LNCaP clone FGC (cell line): Measurements from ENCODE around the gene MRPS6.

ENCODE experiments used
- DNase-seq: peaks from one replicate; pipeline ENCODE4 v3.0.0-alpha.2; 2011; ENCODE audit warnings: low read depth
- H3K4me3 ChIP-seq: 2 replicates; pipeline ENCODE4 v1.5.1; 2011; ENCODE audit warnings: mild to moderate bottlenecking, low read depth, low read length, control low read depth
- CTCF ChIP-seq: IDR thresholded peaks from 2 replicates; pipeline ENCODE4 v1.5.1; 2012; ENCODE audit warnings: mild to moderate bottlenecking; ENCODE audit not compliant: control insufficient read depth, insufficient read depth; ENCODE audit errors: extremely low read depth

MRPS6 gene

DNA sequence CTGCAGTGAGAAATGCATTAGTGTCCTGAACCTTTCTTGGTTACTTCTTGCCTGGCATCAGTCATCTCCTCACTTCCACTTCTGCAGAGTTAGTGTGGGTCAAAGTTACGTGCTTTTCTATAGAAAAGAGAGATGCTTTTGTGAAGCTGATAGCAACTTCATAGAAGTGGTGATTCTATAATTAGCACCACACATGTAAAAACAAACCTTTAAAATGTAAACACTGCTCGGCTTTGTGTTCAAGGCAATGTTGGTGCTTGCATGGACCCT, 57.3 kb downstream of the MRPS6 start:
- no peak for DNase-seq
- TF ChIP-seq CTCF = no peak
- no peak overlapping the region for H3K4me3 ChIP-seq

DNA sequence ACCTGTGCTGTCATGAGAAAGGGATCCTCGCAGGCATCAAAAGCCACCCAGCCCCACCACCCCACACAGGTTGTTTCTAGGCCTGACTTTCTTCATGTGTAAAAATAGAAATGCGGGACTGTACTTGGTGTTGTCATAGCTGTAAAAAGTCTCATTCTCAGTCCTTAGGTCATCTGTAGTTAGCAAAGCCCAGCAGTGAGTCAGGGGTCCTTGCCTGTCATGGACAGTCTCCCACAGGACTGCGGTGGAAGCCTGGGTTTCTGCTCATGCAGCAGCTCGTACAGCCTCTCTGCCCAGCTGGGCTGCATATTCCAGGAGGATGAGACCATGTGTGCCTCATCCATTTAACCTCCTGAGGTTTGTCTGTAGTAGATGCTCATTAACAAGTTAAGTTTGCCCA, 58.2 kb downstream of the MRPS6 start:
- DNase-seq = no peak
- H3K4me3 ChIP-seq = no peak overlapping the region
- no peak for TF ChIP-seq CTCF

DNA sequence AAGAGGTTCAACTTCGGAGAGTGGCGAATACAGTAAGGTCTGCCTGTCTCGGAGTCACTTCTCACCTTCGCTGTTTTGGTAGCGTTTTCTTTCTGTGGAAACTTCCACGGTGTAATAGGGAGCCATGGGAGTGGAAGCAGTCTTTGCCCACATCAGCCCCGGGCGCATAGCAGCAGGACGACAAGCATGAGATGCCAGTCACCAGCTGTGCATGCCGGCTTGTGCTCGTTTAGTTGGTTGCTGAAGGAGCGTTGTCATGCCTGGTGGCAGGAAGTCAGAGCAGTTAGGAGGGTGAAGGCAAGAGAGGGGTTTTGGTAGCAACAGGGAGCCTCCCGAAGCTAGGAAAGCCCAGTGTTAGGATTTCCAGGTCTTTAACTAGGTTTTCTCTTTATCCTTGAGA, 58.8 kb downstream of the MRPS6 start:
- no peak for DNase-seq
- no peak for TF ChIP-seq CTCF
- H3K4me3 ChIP-seq = no peak overlapping the region

GRCh38 chr21:34132926-34133325, 59.5 kb downstream of the MRPS6 start:
- no peak for TF ChIP-seq CTCF
- DNase-seq = no peak

DNA sequence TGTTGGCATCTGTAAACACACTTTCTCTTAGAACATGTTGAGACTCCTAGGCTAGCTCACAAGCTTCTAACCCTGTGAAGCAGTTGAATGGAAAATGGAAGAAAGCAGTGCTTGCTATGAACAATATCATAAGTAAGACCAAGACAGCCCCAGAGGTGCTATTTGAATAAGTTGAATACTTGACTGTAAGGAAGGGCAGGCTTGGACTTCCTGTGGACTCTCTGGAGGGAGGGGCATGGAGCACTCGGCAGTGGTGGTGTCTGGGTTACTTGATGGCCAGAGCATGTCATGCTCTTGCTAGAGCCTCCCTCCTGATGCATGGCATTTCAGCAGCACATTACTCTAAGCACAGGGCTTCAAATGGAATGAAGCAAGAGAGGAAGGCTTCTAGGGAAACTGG, 60.0 kb downstream of the MRPS6 start:
- TF ChIP-seq CTCF = no peak
- no peak overlapping the region for H3K4me3 ChIP-seq
- no peak for DNase-seq

More at GRCh38 chr21:34132926-34133325, 59.5 kb downstream of the MRPS6 start:
- no peak overlapping the region for H3K4me3 ChIP-seq

DNA sequence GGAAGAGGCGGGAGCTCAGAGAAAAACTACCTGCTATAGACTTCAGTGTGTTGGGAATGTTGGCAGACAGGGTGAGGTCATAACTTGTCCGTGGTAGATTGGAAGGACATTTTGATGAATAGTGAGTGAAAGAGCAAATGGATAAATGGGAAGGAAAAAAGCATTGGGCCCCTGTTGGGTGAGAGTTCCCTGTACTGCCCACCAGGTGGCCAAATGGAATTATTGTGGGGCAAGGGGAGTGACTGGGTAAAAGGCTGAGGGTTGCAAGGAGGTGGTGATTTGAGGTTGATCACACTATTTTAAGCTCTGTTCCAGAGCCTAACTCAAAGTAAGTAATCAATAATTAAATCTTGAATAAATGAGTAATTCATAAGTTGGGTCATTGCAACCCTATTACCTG, 60.4 kb downstream of the MRPS6 start:
- no peak overlapping the region for H3K4me3 ChIP-seq
- no peak for TF ChIP-seq CTCF
- no peak for DNase-seq

GRCh38 chr21:34135330-34135729, 62.0 kb downstream of the MRPS6 start:
- no peak for DNase-seq
- TF ChIP-seq CTCF = no peak
- no peak overlapping the region for H3K4me3 ChIP-seq
